OCI-LY1 (cell line): ENCODE measurements around the gene CNBD2.

Source experiments
- EZH2 ChIP-seq: fragments of 200-600 bp; sonication (generic), shearing (Covaris generic); IDR thresholded peaks from 2 replicates; pipeline ENCODE4 v1.8.0; 2017; ENCODE audit warnings: borderline replicate concordance, mixed run types, mild to moderate bottlenecking, antibody characterized with exemption, low read length, moderate library complexity, mixed read lengths
- TF ChIP-seq, protein P1 (sequence below): fragments of 200-600 bp; sonication (generic), shearing (Covaris generic); IDR thresholded peaks from 2 replicates; pipeline ENCODE4 v1.5.1; 2017; ENCODE audit warnings: mild to moderate bottlenecking, antibody characterized with exemption, low read length, moderate library complexity, mixed read lengths

- TF ChIP-seq, protein P1, sequence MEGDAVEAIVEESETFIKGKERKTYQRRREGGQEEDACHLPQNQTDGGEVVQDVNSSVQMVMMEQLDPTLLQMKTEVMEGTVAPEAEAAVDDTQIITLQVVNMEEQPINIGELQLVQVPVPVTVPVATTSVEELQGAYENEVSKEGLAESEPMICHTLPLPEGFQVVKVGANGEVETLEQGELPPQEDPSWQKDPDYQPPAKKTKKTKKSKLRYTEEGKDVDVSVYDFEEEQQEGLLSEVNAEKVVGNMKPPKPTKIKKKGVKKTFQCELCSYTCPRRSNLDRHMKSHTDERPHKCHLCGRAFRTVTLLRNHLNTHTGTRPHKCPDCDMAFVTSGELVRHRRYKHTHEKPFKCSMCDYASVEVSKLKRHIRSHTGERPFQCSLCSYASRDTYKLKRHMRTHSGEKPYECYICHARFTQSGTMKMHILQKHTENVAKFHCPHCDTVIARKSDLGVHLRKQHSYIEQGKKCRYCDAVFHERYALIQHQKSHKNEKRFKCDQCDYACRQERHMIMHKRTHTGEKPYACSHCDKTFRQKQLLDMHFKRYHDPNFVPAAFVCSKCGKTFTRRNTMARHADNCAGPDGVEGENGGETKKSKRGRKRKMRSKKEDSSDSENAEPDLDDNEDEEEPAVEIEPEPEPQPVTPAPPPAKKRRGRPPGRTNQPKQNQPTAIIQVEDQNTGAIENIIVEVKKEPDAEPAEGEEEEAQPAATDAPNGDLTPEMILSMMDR = no peak
- no peak for TF ChIP-seq EZH2
Observed at GRCh38 chr20:36064658-36065426, 96.5 kb downstream of the CNBD2 start.
